Measurements from ENCODE around the gene FAM107B. TPM values are rescaled to one million over a fixed set of nuclear protein-coding genes. Genes with fewer than 3 reads are reported as not detected.

Gene FAM107B
- total and polyA plus RNA-seq, 2 of the 4 experiments (the other 2 are of a cell fraction): 26.4 to 27.1 TPM

GRCh38 chr10:14547816-14548215 lies 226.9 kb downstream of the FAM107B start:
- no peak overlapping the region for H2BK20ac ChIP-seq (ENCODE audit: low read depth, low read length)
- 0 out of 3 replicates have a peak overlapping the region, but pooled peaks have one; percentile 4 for H2BK15ac ChIP-seq (ENCODE audit: low read depth, low read length)
- H3K4me2 ChIP-seq (ENCODE audit: low read depth, low read length): no peak overlapping the region
- H3K14ac ChIP-seq (replicated peaks; ENCODE audit: low read depth, low read length): 0 out of 2 replicates have a peak overlapping the region, but pooled peaks have one; percentile 46
- no peak overlapping the region for H3K4me3 ChIP-seq (ENCODE audit: insufficient read depth, low read depth, low read length)
- peaks cover 18% of the 10 kb centered on the region for H3K36me3 ChIP-seq (ENCODE audit: control insufficient read depth, insufficient read depth, low read length)
- ChIA-PET CTCF (interaction anchor here (0.6 kb wide), 1 partner anchor 47 kb away, joined by 3 read pairs; no protein-coding TSS in a partner anchor), POLR2A (ENCODE audit: unreplicated experiment) (interaction anchor here (0.5 kb wide), 1 partner anchor 324 kb away, joined by 3 read pairs; no protein-coding TSS in a partner anchor)
- H4K91ac ChIP-seq (ENCODE audit: insufficient read depth, low read depth, low read length): no peak overlapping the region
- H3K9me1 ChIP-seq (ENCODE audit: insufficient read depth, low read length): peaks cover 39% of the 10 kb centered on the region
- TF ChIP-seq CTCF (conservative IDR thresholded peaks at IDR 0.05; ENCODE audit: low read depth, low read length) (no peak), BHLHE40 (IDR thresholded peaks at IDR 0.05; ENCODE audit: low read depth, low read length) (no peak), NFE2L2 (IDR thresholded peaks at IDR 0.05; ENCODE audit: low read depth, low read length) (no peak), CHD1 (IDR thresholded peaks at IDR 0.05; ENCODE audit: low read depth, low read length) (no peak), RCOR1 (IDR thresholded peaks at IDR 0.05; ENCODE audit: insufficient replicate concordance, low read length) (no peak), MXI1 (IDR thresholded peaks at IDR 0.05; ENCODE audit: borderline replicate concordance, low read depth, low read length) (no peak), SMC3 (IDR thresholded peaks at IDR 0.05; ENCODE audit: low read depth, low read length) (no peak), MAFK (IDR thresholded peaks at IDR 0.05; ENCODE audit: low read depth, low read length) (no peak), USF2 (IDR thresholded peaks at IDR 0.05; ENCODE audit: low read depth, low read length) (no peak), MAZ (IDR thresholded peaks at IDR 0.05; ENCODE audit: borderline replicate concordance, low read depth, low read length) (no peak), FOS (IDR thresholded peaks at IDR 0.05; ENCODE audit: low read depth, low read length) (no peak), RAD21 (IDR thresholded peaks at IDR 0.05; ENCODE audit: low read length) (no peak), CEBPB (IDR thresholded peaks at IDR 0.05; ENCODE audit: low read depth, low read length) (no peak), ELK1 (IDR thresholded peaks at IDR 0.05; ENCODE audit: borderline replicate concordance, low read depth, low read length) (no peak), RFX5 (IDR thresholded peaks at IDR 0.05; ENCODE audit: low read depth, low read length) (no peak), POLR2A (IDR thresholded peaks at IDR 0.05; ENCODE audit: low read depth, low read length) (no peak)
- H2AK5ac ChIP-seq (ENCODE audit: low read depth, low read length): peak overlapping the region; percentile 38; the same call in 1 of the 2 replicates
- H4K20me1 ChIP-seq (ENCODE audit: insufficient read depth, low read length): peaks cover 48% of the 10 kb centered on the region
- peak overlapping the region; percentile 11 for H2BK5ac ChIP-seq (ENCODE audit: low read depth, low read length, poor library complexity, severe bottlenecking)
- dilution Hi-C loops (cut with HindIII; ENCODE audit: low sequenced_read_pairs, unreplicated experiment): no loop called here
- H4K5ac ChIP-seq (ENCODE audit: low read depth, low read length): no peak overlapping the region
- H3K56ac ChIP-seq (ENCODE audit: extremely low read depth, insufficient read depth, low read length): no peak overlapping the region
- H3K27me3 ChIP-seq (ENCODE audit: control insufficient read depth, insufficient read depth, low read length): no peaks in the 10 kb centered on the region
- H4K8ac ChIP-seq (ENCODE audit: low read depth in 2 of 2, low read length in 2 of 2): no peak overlapping the region
- H3K27ac ChIP-seq (ENCODE audit: insufficient read depth, low read length): no peak overlapping the region
- no TSS peak for BruUV-seq (replicated peaks)
- H3K9me3 ChIP-seq (ENCODE audit: control insufficient read depth, insufficient read depth, low read length): no peaks in the 10 kb centered on the region
- no peak overlapping the region for H2AFZ ChIP-seq (replicated peaks; ENCODE audit: low read length, poor library complexity)
- no peak overlapping the region for H2AK9ac ChIP-seq (replicated peaks; ENCODE audit: low read depth, low read length, poor library complexity)
- in situ Hi-C loops (cut with MboI; ENCODE audit: low sequenced_read_pairs): no loop called here
- no peak overlapping the region for H3K18ac ChIP-seq (ENCODE audit: low read depth, low read length)
- intact Hi-C loops (cut with micrococcal nuclease): loop anchor here (5.0 kb wide), 1 partner anchor 39 kb away; no protein-coding TSS in a partner anchor
- no peak overlapping the region for H2BK120ac ChIP-seq (ENCODE audit: low read depth, low read length)
- peaks cover 56 to 87% of the 10 kb centered on the region in 2 experiments for H3K79me1 ChIP-seq (ENCODE audit: low read depth in 1 of 2, low read length in 2 of 2)
- no peak overlapping the region for H3K4ac ChIP-seq (ENCODE audit: low read depth, low read length)
- ATAC-seq (ENCODE audit: low read depth): no peak
- H3K4me1 ChIP-seq (ENCODE audit: control insufficient read depth, insufficient read depth, low read length): peaks cover 24% of the 10 kb centered on the region
- H3K9ac ChIP-seq (ENCODE audit: low read depth, low read length): no peak overlapping the region
- 93% methylated on average over 3 of the region's 9 CpGs; no CpG with 5 or more reads in 1 of the 2 experiments for WGBS, 2 experiments (ENCODE audit: extremely low coverage in 2 of 2, insufficient read length in 1 of 2)
- no peak for DNase-seq
- H3K23ac ChIP-seq (ENCODE audit: low read depth, low read length): no peak overlapping the region

All from IMR-90 (cell line).